Esophagus muscularis mucosa (tissue), 4 donors: Measurements from ENCODE around the gene TOR1B. TPM values are rescaled to one million over a fixed set of nuclear protein-coding genes. Genes with fewer than 3 reads are reported as not detected.

ENCODE experiments used
- DNase-seq: peaks from one replicate; pipeline ENCODE4 v3.0.0-alpha.2; 2017; ENCODE audit errors: extremely low spot score
- H3K27ac ChIP-seq, 4 donors: fragments of 200-600 bp; sonication (generic); replicated peaks in 1 of 4; 1 replicate in 3 of 4; 2 replicates in 1 of 4; pipeline ENCODE4 v1.5.1; 2016 to 2019; ENCODE audit warnings: mild to moderate bottlenecking in 1 of 4
- H3K27me3 ChIP-seq, 4 donors: fragments of 200-600 bp; sonication (generic); one replicate each; pipeline versions ENCODE4 v1.5.1 to v1.6.0; 2016 to 2019
- H3K36me3 ChIP-seq, 4 donors: fragments of 200-600 bp; sonication (generic); one replicate each; pipeline ENCODE4 v1.5.1; 2016 to 2019
- H3K4me1 ChIP-seq, 4 donors: fragments of 200-600 bp; sonication (generic); one replicate each; pipeline ENCODE4 v1.5.1; 2016 to 2019
- H3K4me3 ChIP-seq, 4 donors: fragments of 200-600 bp; sonication (generic); 1 replicate in 2 of 4; 2 replicates in 2 of 4; pipeline ENCODE4 v1.5.1; 2016 to 2019; ENCODE audit warnings: mild to moderate bottlenecking in 4 of 4, moderate library complexity in 1 of 4
- H3K9me3 ChIP-seq, 4 donors: fragments of 200-600 bp; sonication (generic); 1 replicate in 3 of 4; 2 replicates in 1 of 4; pipeline ENCODE4 v1.5.1; 2016 to 2019
- EP300 ChIP-seq: sonication (generic); formaldehyde crosslinking; IDR thresholded peaks from one replicate; pipeline ENCODE4 v1.6.1; 2017; ENCODE audit warnings: antibody characterized with exemption
- POLR2A ChIP-seq: fragments of 450-650 bp; IDR thresholded peaks from one replicate; pipeline ENCODE4 v1.6.1; 2017; ENCODE audit warnings: antibody characterized with exemption, moderate library complexity, mild to moderate bottlenecking, low read depth
- POLR2AphosphoS5 ChIP-seq, 2 donors: sonication (generic); formaldehyde crosslinking; IDR thresholded peaks; one replicate each; pipeline ENCODE4 v1.6.1; 2017; ENCODE audit warnings: antibody characterized with exemption in 2 of 2
- WGBS: methylation state at CpG from one replicate; pipeline ENCODE4 v1.1.5; 2018; 5-methylcytosine and 5-hydroxymethylcytosine counted together
- intact Hi-C: fragments of 100-400 bp; cut with DNase I; formaldehyde crosslinking; loops from one replicate; pipeline ENCODE4 v1.15.1; 2023
- total RNA-seq, 4 donors: library from RNA; depleted of rRNA; stranded (reverse); fragments of >200 nt; gene quantifications; one replicate each; pipeline versions ENCODE4 v1.1.0 to v1.2.1, GENCODE V29; 2016
- TF ChIP-seq, protein P1 (sequence below), 3 experiments: fragments of 200-600 bp in 2 of 3; fragments of 450-650 bp in 1 of 3; sonication (generic) in 2 of 3; IDR thresholded peaks; one replicate each; pipeline ENCODE4 v1.5.1; 2017 to 2019; ENCODE audit warnings: antibody characterized with exemption in 3 of 3, mild to moderate bottlenecking in 2 of 3, moderate library complexity in 1 of 3

The TOR1B gene
- total RNA-seq, 4 donors from 2014 or later = 24.5 to 29.0 (median 26.0) TPM

DNA sequence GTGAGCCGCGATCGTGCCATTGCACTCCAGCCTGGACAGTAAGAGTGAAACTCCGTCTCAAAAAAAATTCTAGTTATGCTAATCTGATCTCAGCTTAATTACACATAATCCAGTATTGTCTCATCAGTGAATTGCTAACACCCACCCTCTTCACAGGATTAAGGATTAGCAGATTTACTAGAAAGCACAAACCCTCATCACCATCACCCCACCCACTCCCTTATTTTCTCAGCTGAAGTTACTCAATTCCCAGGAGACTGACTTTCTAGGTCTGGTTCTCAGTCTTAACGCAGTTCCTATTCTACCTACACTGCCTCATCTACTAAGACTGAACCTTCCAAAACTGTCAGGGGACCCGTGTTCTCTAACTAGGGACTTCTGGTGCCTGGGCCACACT, 9.0 kb downstream of the TOR1B start:
- Histone ChIP-seq H3K4me1 (no peaks in the 10 kb centered on the region), H3K9me3 (no peaks in the 10 kb centered on the region), H3K27ac (no peak overlapping the region), H3K27me3 (no peaks in the 10 kb centered on the region), H3K36me3 (peaks cover 38 to 89% (median 80%) of the 10 kb centered on the region in 4 donors), H3K4me3 (no peak overlapping the region)
- TF ChIP-seq POLR2AphosphoS5 (IDR thresholded peaks at IDR 0.05) = no peak
- TF ChIP-seq EP300 = no peak
- TF ChIP-seq, protein P1, sequence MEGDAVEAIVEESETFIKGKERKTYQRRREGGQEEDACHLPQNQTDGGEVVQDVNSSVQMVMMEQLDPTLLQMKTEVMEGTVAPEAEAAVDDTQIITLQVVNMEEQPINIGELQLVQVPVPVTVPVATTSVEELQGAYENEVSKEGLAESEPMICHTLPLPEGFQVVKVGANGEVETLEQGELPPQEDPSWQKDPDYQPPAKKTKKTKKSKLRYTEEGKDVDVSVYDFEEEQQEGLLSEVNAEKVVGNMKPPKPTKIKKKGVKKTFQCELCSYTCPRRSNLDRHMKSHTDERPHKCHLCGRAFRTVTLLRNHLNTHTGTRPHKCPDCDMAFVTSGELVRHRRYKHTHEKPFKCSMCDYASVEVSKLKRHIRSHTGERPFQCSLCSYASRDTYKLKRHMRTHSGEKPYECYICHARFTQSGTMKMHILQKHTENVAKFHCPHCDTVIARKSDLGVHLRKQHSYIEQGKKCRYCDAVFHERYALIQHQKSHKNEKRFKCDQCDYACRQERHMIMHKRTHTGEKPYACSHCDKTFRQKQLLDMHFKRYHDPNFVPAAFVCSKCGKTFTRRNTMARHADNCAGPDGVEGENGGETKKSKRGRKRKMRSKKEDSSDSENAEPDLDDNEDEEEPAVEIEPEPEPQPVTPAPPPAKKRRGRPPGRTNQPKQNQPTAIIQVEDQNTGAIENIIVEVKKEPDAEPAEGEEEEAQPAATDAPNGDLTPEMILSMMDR (IDR thresholded peaks at IDR 0.05) = no peak
- no peak for TF ChIP-seq POLR2A
- WGBS = 89% methylated on average over 6 of the region's 6 CpGs
- intact Hi-C loops = no loop called here
- no peak for DNase-seq

DNA sequence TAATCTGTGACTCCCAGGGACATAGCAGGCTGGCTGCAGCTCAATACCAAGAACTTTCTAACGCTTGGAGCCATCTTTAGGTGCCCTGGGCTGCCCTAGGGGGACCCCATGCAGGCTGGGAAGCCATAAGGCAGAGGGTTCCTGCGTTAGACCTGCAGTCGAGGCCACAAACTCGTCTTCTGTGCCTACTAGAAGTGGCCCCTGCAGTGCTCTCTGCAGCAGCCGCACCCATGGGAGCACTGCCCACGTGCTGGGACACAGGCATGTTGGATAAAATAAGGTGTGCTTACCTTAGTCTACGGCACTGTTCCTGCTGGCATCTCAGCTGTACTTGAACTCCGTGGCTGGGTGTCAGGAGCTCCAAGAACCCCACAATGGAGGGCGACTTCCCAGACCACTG, 9.4 kb downstream of the TOR1B start:
- DNase-seq = no peak
- Histone ChIP-seq H3K27ac (no peak overlapping the region), H3K36me3 (peaks cover 37 to 89% (median 80%) of the 10 kb centered on the region in 4 donors), H3K4me3 (no peak overlapping the region), H3K9me3 (no peaks in the 10 kb centered on the region), H3K4me1 (no peaks in the 10 kb centered on the region), H3K27me3 (no peaks in the 10 kb centered on the region)
- no peak for TF ChIP-seq EP300
- TF ChIP-seq POLR2A = no peak
- TF ChIP-seq POLR2AphosphoS5 (IDR thresholded peaks at IDR 0.05) = no peak
- TF ChIP-seq, protein P1 (IDR thresholded peaks at IDR 0.05) = no peak
- 97% methylated on average over 7 of the region's 9 CpGs for WGBS
- intact Hi-C loops = no loop called here

DNA sequence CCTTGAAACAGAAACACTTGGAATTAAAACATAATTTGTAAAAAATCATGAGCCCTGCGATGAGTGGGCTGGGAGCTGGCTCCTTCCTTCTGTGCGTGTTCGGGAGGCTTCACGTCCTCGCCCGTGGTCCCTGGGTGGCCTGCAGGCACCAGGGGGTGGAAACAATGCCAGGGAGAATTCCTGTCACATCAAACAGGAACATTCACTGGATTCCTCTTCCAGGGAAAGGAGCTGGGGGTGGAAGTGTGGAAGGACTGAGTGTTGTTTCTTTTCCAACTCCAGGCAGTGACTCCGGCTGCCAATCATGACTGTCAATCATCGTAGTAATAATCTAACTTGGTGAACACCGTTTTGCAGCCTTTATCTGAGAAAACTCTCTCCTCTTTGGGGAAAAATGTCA, 10.7 kb downstream of the TOR1B start:
- Histone ChIP-seq H3K36me3 (peaks cover 46 to 92% (median 82%) of the 10 kb centered on the region in 4 donors), H3K27me3 (no peaks in the 10 kb centered on the region), H3K4me1 (no peaks in the 10 kb centered on the region), H3K4me3 (no peak overlapping the region), H3K27ac (no peak overlapping the region), H3K9me3 (no peaks in the 10 kb centered on the region)
- 81% methylated on average over 9 of the region's 9 CpGs for WGBS
- TF ChIP-seq EP300 = no peak
- no peak for TF ChIP-seq POLR2AphosphoS5 (IDR thresholded peaks at IDR 0.05)
- TF ChIP-seq, protein P1 (IDR thresholded peaks at IDR 0.05) = no peak
- TF ChIP-seq POLR2A = no peak
- intact Hi-C loops = no loop called here
- no peak for DNase-seq

DNA sequence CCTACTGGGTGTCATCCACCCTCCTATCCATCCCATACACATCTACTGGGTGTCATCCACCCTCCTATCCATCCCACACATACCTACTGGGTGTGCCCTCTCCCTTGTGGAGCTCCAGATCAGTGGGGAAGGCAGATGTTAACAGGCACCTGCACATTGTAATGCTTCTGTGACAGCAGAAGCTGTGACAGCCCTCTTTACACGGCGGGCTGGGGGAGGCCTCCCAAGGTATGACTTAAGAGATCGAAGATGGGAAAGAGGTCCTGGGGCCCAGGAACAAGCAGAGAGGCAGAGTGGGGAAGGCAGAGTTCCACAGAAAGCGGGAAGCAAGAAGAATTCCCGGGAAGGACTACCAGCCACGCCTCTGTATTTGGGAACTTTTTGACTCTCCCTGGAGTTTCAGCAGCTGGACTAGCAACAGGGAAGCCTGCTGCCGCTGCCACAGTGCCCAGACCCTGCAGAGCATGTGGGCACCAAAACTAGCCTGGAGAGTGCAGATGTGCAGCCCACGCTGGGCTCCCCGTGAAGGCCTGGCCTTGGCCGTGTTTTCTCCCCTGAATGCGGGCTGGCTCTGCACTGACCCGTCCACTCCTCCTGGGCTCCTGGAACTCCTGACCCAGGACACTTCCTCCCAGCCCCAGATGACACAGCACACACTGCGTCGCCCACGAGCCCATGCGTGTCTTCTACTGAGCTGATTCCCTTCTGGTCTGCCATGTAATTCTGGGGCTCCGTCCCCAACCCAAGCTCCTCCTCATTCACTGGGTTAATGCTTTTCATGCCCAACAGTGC, 11.6 kb downstream of the TOR1B start:
- TF ChIP-seq, protein P1 (IDR thresholded peaks at IDR 0.05) = no peak
- no peak for TF ChIP-seq POLR2AphosphoS5 (IDR thresholded peaks at IDR 0.05)
- TF ChIP-seq EP300 = no peak
- no peak for TF ChIP-seq POLR2A
- no peak overlapping the region for H3K27ac ChIP-seq
- no peak for DNase-seq
- no peaks in the 10 kb centered on the region for H3K9me3 ChIP-seq
- intact Hi-C loops = no loop called here
- H3K4me1 ChIP-seq = no peaks in the 10 kb centered on the region
- H3K4me3 ChIP-seq = no peak overlapping the region
- 85% methylated on average over 17 of the region's 17 CpGs for WGBS
- peaks cover 50 to 92% (median 82%) of the 10 kb centered on the region in 4 donors for H3K36me3 ChIP-seq
- H3K27me3 ChIP-seq = no peaks in the 10 kb centered on the region

DNA sequence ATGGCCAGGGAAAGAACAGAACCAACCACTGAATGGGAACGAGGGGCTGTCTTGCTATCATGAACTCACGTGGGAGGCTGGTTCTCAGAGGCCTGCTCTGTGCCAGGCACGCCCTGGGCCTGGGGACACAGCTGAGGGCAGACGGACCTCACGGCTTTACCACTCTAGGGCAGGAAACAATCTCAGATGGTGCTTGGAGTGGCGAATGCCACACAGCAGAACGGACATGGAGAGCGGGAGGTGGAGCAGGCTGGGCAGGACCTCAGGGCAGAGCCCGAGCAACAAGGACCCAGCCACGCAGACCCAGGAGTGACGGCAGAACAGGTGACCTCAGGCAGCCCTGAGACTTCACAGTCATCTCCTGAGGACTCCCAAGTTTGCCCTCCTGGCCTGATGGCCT, 12.3 kb downstream of the TOR1B start:
- no peak for TF ChIP-seq EP300
- TF ChIP-seq, protein P1 (IDR thresholded peaks at IDR 0.05) = no peak
- no peak for TF ChIP-seq POLR2A
- no peak for TF ChIP-seq POLR2AphosphoS5 (IDR thresholded peaks at IDR 0.05)
- WGBS = 81% methylated on average over 9 of the region's 11 CpGs
- H3K27ac ChIP-seq = no peak overlapping the region
- intact Hi-C loops = no loop called here
- H3K4me1 ChIP-seq = no peaks in the 10 kb centered on the region
- peaks cover 51 to 91% (median 80%) of the 10 kb centered on the region in 4 donors for H3K36me3 ChIP-seq
- no peak for DNase-seq
- H3K27me3 ChIP-seq = no peaks in the 10 kb centered on the region
- H3K4me3 ChIP-seq = no peak overlapping the region
- H3K9me3 ChIP-seq = no peaks in the 10 kb centered on the region
